ENCODE results near the gene CCNG2. TPM values are rescaled to one million over a fixed set of nuclear protein-coding genes. Genes with fewer than 3 reads are reported as not detected.

Gene CCNG2
- total and polyA plus RNA-seq, 10 of the 15 experiments (the other 5 are each of a cell fraction or from before 2014, with no cell fraction given): 1.9 to 70.6 (median 5.9) TPM

GRCh38 chr4:77181720-77182119, 24.7 kb downstream of the CCNG2 start (continued):
- no peak for TF ChIP-seq ATF2 (IDR thresholded peaks at IDR 0.05; ENCODE audit: low read length)
- TF ChIP-seq ZNF622 (IDR thresholded peaks at IDR 0.05): no peak
- TF ChIP-seq TCF3 (IDR thresholded peaks at IDR 0.05; ENCODE audit: borderline replicate concordance, insufficient read depth, low read depth, low read length): no peak
- no peak for TF ChIP-seq SUZ12 (IDR thresholded peaks at IDR 0.05; ENCODE audit: unreplicated experiment)

- Histone ChIP-seq H3K27ac (ENCODE audit: control insufficient read depth, insufficient read depth) (no peak overlapping the region), H3K4me1 (ENCODE audit: control insufficient read depth, insufficient read depth, low read length) (no peaks in the 10 kb centered on the region), H3K9ac (ENCODE audit: control insufficient read depth, insufficient read depth, low read length) (no peak overlapping the region), H3K4me3 (no peak overlapping the region), H3K79me2 (ENCODE audit: control insufficient read depth, insufficient read depth, low read length) (no peaks in the 10 kb centered on the region), H3K36me3 (ENCODE audit: control insufficient read depth in 2 of 2, insufficient read depth in 2 of 2, low read length in 1 of 2) (no peaks in the 10 kb centered on the region), H4K20me1 (ENCODE audit: control insufficient read depth, insufficient read depth) (no peaks in the 10 kb centered on the region), H3K4me2 (ENCODE audit: control insufficient read depth, insufficient read depth) (no peak overlapping the region), H2AFZ (ENCODE audit: control insufficient read depth, low read depth, low read length) (no peak overlapping the region), H3K27me3 (replicated peaks in 1 of 2; ENCODE audit: control insufficient read depth in 2 of 2, insufficient read depth in 2 of 2, low read length in 1 of 2) (peaks cover 0 to 5% of the 10 kb centered on the region in 2 experiments; a peak in 2 of 4 replicates), H3K9me3 (replicated peaks; ENCODE audit: control insufficient read depth, insufficient read depth, low read length) (no peaks in the 10 kb centered on the region)
- ChIA-PET POLR2A (interaction anchor here (0.7 kb wide), 1 partner anchor 10 kb away, joined by 3 read pairs; no protein-coding TSS in a partner anchor), CTCF (interaction anchor here (1.8 to 3.6 kb wide), 2 partner anchors 19 to 88 kb away, joined by 4 to 15 read pairs; no protein-coding TSS in a partner anchor), SMC1A (ENCODE audit: uncharacterized antibody, unreplicated experiment) (interaction anchor here (0.6 to 2.0 kb wide), 2 partner anchors 14 to 188 kb away, joined by 4 to 5 read pairs; no protein-coding TSS in a partner anchor), RAD21 (ENCODE audit: unreplicated experiment) (no interaction called here)
- in situ Hi-C loops (cut with MboI): no loop called here
- DNase-seq (ENCODE audit: low read depth, low spot score) (no peak), ATAC-seq (no peak), FAIRE-seq (no peak)
- intact Hi-C loops (cut with micrococcal nuclease; ENCODE audit: unreplicated experiment): no loop called here
- BruUV-seq (replicated peaks): no TSS peak
- 50% methylated on average over 6 of the region's 6 CpGs for WGBS (ENCODE audit: insufficient coverage, insufficient replicate concordance, low lambda C conversion rate, missing lambda C conversion rate)
- TF ChIP-seq IKZF2 (IDR thresholded peaks at IDR 0.05): no peak
- no peak for TF ChIP-seq ESRRA (IDR thresholded peaks at IDR 0.05; ENCODE audit: low read length)
- TF ChIP-seq DPF2 (IDR thresholded peaks at IDR 0.05): no peak
- no peak for TF ChIP-seq KDM1A (IDR thresholded peaks at IDR 0.05; ENCODE audit: borderline replicate concordance)
- TF ChIP-seq ZNF384 (IDR thresholded peaks at IDR 0.05; ENCODE audit: borderline replicate concordance, low read depth, low read length): no peak
- TF ChIP-seq CHD2 (IDR thresholded peaks at IDR 0.05; ENCODE audit: borderline replicate concordance, low read depth, low read length): no peak
- no peak for TF ChIP-seq ASH2L (IDR thresholded peaks at IDR 0.05; ENCODE audit: borderline replicate concordance, low read depth)
- no peak for TF ChIP-seq TCF12 (IDR thresholded peaks at IDR 0.05; ENCODE audit: low read depth, low read length)
- no peak for TF ChIP-seq HDGF (IDR thresholded peaks at IDR 0.05)
- no peak for TF ChIP-seq ZBTB40 (IDR thresholded peaks at IDR 0.05; ENCODE audit: borderline replicate concordance)
Measured at GRCh38 chr4:77183777-77184420, 26.9 kb downstream of the CCNG2 start.

Measured in GM12878 (cell line).